CD4-positive, alpha-beta T cell treated with Interleukin-6 at 100 ng/mL for 8 hours (primary cell): ENCODE measurements around the gene GRK2.
"Not testable (repeated sequence)": the region's sequence is repeated elsewhere in the genome, so short reads cannot be mapped to it uniquely, and the experiment has no call there.

Source experiments
- DNase-seq: peaks from one replicate; pipeline ENCODE4 v3.0.0-alpha.2; 2020; ENCODE audit warnings: mixed read lengths, low spot score

The GRK2 gene

GRCh38 chr11:67266449-67267187 is at the start of gene GRK2:
TSS of gene GRK2 (plus strand) at chr11:67266473. CDS start at chr11:67266700, 227 bp downstream.
- no peak for DNase-seq

DNA sequence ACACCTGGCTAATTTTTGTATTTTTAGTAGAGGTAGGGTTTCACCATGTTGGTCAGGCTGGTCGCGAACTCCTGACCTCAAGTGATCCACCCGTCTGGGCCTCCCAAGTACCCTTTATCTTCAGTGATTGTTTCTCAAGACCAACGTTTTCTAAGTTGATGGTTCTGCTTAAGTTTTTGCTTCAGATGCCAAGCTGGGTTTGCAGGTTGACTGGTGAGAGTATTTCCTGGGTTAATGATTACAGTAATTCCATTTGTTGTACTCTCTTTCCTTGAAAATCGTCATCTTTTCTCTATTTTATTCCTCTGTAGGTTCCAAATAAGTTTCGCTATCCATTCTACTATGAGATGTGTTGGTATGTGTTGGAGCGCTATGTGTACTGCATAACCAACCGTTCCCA is 38.5 kb upstream of the GRK2 start:
- no peak for DNase-seq

GRCh38 chr11:67230406-67230805 is 35.9 kb upstream of the GRK2 start:
- no peak for DNase-seq

GRCh38 chr11:67230886-67231285 is 35.4 kb upstream of the GRK2 start:
- DNase-seq, result no peak

GRCh38 chr11:67233584-67234190 is 32.6 kb upstream of the GRK2 start:
- no peak for DNase-seq

GRCh38 chr11:67234571-67234970 is 31.7 kb upstream of the GRK2 start:
- DNase-seq, result not testable (repeated sequence)

DNA sequence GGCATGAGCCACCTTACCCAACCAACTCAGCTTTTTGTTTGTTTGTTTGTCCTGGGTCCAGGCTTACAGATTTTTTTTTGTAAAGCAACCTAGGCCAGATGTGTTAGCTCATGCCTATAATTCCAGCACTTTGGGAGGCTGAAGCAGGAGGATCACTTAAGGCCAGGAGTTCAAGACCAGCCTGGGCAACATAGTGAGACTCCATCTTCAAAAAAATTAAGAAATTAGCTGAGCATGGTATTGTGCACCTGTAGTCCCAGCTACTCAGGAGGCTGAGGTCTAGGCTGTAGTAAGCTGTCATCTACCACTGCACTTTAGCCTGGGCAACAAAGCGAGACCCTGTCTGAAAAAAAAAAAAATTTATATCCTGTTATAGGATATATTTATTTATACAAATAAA is 28.7 kb upstream of the GRK2 start:
- DNase-seq, result no peak

DNA sequence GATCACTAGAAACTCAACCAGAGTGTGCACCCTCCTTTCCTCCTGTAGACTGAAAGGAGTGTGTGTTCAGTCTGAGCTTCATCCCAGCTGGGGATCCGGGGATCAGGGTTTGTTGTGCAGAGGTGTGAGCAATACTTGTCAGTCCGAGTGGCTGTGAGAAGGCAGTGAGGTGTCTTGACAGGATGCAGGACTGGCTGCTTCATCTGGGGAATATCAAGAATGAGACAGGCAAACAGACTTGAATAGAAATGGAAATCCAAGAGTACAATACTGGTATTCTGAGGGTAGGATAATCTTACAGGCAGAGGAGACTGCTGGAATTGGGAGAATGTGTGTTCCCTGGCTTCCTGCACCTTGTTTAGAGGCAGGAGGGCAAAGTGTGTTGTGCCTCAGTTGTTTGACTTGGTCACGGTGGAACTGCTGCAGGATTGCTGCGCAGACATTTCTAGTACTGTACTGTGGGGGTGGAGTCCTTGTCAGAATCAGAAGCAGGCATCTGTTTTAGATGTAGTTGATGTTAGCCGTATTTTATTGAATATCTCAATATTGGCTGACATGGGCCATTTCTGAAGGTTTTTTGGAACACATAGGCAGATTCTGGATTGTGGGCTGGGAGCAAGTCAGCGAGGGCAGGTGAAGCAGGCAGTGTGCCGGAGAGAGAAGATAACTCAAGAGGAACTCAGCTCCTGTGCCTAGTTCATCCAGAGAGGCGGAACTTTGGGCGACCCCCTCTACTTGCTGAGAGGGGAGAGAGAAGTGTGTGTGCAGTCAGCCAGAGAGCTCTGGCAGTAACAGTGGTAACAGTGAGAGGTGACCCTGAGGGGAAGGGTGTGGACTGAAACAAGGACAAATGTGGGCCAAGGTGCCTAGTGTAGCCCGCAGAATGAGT is 27.1 kb upstream of the GRK2 start:
- no peak for DNase-seq

GRCh38 chr11:67239783-67240575 is 26.3 kb upstream of the GRK2 start:
- DNase-seq, result peak; percentile 98

DNA sequence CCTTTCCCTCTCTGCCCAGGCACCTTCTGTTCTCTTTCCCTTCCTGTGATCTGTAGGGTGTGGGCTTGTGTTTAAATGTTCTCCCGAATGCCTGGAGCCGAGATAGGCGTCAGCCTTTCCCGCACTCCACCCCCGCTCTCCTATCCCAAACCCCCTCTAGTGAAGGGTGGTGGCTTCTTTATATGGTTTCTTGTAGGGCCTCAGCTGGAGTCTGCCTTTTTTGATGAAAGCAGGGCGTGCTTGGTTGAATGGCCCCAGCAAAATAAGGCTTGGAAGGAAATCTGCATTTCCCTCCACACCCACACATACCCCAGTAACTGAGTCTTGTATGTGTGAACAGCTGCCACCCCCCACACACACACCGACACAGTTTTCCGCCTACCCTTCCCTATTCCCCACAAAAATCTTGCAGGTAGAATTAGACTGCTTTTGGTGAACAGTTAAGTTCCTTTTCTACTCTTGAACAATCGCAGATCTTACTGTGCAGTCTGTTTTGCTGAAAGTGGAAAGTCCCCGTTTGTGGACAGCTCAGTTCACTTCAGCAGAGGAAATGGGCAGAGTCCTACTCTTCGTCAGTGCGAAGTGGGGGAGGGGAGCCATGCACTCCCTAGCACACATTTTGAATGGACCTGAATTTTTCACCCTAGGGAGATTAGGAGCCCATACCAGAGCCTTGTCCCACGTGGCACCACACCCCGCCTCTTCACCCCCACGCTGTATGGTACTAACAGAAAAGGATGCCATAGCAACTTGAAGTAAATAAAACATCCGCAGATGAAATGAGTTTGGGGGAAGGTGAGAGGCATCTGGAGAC is 25.5 kb upstream of the GRK2 start:
- DNase-seq, result peak; percentile 81

GRCh38 chr11:67242548-67242947 is 23.7 kb upstream of the GRK2 start:
- DNase-seq, result no peak

- DNase-seq, result no peak
Observed at GRCh38 chr11:67243051-67243450, 23.2 kb upstream of the GRK2 start.

DNA sequence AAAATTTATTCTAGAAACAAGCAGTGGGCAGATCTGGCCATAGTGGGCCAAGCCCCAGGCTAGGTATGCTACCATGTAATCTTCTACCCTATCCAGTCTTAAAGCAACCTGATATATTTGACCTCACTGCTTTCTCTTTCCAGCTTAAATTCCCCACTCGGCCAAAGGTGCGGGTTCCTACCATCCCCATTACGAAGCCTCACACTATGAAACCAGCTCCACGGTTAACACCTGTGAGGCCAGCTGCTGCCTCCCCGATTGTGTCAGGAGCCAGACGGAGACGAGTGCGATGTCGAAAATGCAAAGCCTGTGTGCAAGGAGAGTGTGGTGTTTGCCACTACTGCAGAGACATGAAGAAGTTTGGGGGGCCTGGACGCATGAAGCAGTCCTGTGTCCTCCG is 21.2 kb upstream of the GRK2 start:
- DNase-seq, result no peak

DNA sequence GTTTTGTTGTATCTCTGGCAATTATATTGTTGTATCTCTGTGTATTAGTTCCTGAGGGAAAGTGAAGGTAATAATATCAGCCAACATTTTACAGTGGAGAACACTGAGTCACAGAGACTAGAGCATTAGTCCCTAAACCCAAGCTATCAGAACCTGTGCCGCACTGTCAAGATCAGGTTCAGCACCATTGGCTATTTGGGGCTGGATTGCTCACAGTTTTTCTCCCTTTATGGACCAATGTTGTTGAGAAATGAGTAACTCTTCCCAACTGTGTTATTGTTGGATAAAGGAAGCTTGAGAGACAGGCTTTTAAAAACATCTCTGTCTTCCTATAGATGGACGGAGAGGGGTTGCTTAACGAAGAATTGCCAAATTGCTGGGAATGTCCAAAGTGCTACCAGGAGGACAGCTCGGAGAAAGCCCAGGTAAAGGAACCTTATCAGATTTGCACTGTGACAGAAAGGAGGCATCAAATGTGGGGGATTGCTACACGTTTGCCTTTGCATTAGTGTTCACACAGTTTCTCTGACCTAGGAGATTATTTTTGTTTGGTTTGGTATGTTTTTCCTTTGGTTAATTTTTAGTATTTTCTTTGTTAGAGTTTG is 18.2 kb upstream of the GRK2 start:
- no peak for DNase-seq

GRCh38 chr11:67248653-67249052 is 17.6 kb upstream of the GRK2 start:
- DNase-seq, result no peak

DNA sequence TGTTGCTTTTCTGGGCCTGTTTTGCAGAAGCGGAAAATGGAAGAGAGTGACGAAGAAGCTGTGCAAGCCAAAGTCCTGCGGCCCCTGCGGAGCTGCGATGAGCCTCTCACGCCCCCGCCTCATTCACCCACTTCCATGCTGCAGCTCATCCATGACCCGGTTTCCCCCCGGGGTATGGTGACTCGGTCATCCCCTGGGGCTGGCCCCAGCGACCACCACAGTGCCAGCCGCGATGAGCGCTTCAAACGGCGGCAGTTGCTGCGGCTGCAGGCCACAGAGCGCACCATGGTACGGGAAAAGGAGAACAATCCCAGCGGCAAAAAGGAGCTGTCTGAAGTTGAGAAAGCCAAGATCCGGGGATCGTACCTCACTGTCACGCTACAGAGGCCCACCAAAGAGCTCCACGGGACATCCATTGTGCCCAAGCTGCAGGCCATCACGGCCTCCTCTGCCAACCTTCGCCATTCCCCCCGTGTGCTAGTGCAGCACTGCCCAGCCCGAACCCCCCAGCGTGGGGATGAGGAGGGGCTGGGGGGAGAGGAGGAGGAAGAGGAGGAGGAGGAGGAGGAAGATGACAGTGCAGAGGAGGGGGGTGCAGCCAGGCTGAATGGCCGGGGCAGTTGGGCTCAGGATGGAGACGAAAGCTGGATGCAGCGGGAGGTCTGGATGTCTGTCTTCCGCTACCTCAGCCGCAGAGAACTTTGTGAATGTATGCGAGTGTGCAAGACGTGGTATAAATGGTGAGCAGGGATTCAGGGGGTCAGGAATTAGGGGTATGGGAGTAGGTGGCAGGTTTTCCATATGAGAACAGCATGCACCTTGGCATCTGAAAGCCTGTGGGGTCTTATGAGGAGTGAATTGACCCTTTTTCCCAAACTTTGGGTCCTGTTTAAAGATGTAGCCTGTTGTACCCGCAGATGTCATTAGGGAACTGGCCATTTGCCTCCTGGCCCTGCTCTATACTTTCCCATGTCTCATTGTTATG is 15.9 kb upstream of the GRK2 start:
- no peak for DNase-seq

- no peak for DNase-seq
Observed at GRCh38 chr11:67251841-67252240, 14.4 kb upstream of the GRK2 start.

- DNase-seq, result no peak
Observed at GRCh38 chr11:67252831-67253239, 13.4 kb upstream of the GRK2 start.

DNA sequence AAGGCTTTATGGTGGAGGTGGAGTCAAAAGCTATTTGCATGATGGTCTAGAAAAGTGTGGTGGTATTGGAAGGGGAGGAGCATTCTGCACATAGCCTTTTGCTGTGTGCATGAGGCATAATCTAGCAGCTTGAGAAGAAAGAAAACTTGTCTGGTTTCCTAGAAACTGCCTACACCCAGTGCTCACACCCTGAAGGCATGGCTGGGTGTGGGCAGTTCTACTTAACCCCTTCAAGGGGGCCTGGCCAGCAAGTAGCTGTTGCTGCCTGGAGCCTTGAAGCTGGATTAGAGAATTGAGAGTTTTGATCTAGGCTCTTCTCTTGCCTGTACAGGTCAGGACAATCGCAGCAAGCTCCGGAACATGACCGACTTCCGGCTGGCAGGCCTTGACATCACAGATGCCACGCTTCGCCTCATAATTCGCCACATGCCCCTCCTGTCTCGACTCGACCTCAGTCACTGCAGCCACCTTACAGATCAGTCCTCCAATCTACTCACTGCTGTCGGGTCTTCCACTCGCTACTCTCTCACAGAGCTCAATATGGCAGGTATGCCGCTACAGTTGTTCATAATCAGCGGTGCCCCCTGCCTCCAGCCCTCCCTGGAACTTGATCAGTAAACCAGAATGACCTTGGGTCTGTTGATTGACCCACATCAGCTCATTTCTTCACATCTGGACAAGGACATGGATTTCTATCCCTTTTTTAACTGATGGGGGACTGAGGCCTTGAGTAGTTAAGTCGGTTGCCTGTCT is 12.2 kb upstream of the GRK2 start:
- DNase-seq, result no peak
